Panc1 (cell line): ENCODE data around the gene VPS13A. TPM values are rescaled to one million over a fixed set of nuclear protein-coding genes. Genes with fewer than 3 reads are reported as not detected.

Experiments
- ATAC-seq: fragments of 200-7000 bp; cut with Tn5 transposase; 2 replicates; pipeline ENCODE4 v1.9.1; 2020; ENCODE audit warnings: mild to moderate bottlenecking, moderate library complexity
- BruUV-seq: library from RNA; stranded (reverse); fragments of 400-500 nt; replicated peaks from 2 replicates; lab custom pipeline; 2021; lab: Mats Ljungman, UMichigan
- CTCF ChIA-PET: fragments of 300-600 bp; sonication (Branson Sonifier 250); formaldehyde crosslinking; loops from one replicate; lab custom pipeline; 2022; ENCODE audit warnings: antibody characterized with exemption; lab: Charles Lee
- POLR2A ChIA-PET: fragments of 300-600 bp; sonication (Branson Sonifier 250); formaldehyde crosslinking; loops from one replicate; lab custom pipeline; 2022; ENCODE audit warnings: antibody characterized with exemption; lab: Charles Lee
- DNase-seq: peaks from one replicate; pipeline ENCODE4 v3.0.0-alpha.2; 2010; ENCODE audit warnings: low read depth, low spot score
- H3K27ac ChIP-seq: 2 replicates; pipeline ENCODE4 v1.5.1; 2011; ENCODE audit warnings: mild to moderate bottlenecking, low read length, inconsistent platforms
- H3K27me3 ChIP-seq: fragments of 200-500 bp; sonication (Bioruptor generic); 2 replicates; pipeline ENCODE4 v1.6.0; 2014; ENCODE audit warnings: low read length, inconsistent platforms; ENCODE audit not compliant: control insufficient read depth, insufficient read depth
- H3K36me3 ChIP-seq: fragments of 200-500 bp; sonication (Bioruptor generic); 2 replicates; pipeline ENCODE4 v1.5.1; 2014; ENCODE audit warnings: inconsistent platforms, mild to moderate bottlenecking, low read length, moderate library complexity; ENCODE audit not compliant: control insufficient read depth, insufficient read depth
- H3K4me1 ChIP-seq: 2 replicates; pipeline ENCODE4 v1.5.1; 2011; ENCODE audit warnings: inconsistent platforms, mild to moderate bottlenecking, low read length, moderate library complexity; ENCODE audit not compliant: control insufficient read depth, insufficient read depth
- H3K4me3 ChIP-seq, 2 experiments: 2 replicates each; pipeline ENCODE4 v1.5.1; 2011 to 2012; ENCODE audit warnings: low read depth in 2 of 2, low read length in 2 of 2, mild to moderate bottlenecking in 2 of 2, inconsistent platforms in 1 of 2, moderate library complexity in 1 of 2
- H3K9me3 ChIP-seq: fragments of 200-500 bp; sonication (Bioruptor generic); 2 replicates; pipeline ENCODE4 v1.5.1; 2014; ENCODE audit warnings: low read depth, mild to moderate bottlenecking, inconsistent platforms, low read length, moderate library complexity; ENCODE audit not compliant: control insufficient read depth, insufficient read depth
- CTCF ChIP-seq: fragments of 450-650 bp; IDR thresholded peaks from 2 replicates; pipeline ENCODE4 v1.5.1; 2017; ENCODE audit warnings: mild to moderate bottlenecking
- POLR2AphosphoS5 ChIP-seq: IDR thresholded peaks from 2 replicates; pipeline ENCODE4 v1.6.1; 2012; ENCODE audit warnings: mild to moderate bottlenecking, low read depth, low read length, moderate library complexity
- REST ChIP-seq, 2 experiments: IDR thresholded peaks; 2 replicates each; pipeline ENCODE4 v1.6.1; 2011 to 2012; ENCODE audit warnings: low read depth in 2 of 2, control low read depth in 1 of 2, low read length in 1 of 2, mild to moderate bottlenecking in 1 of 2, moderate library complexity in 1 of 2; ENCODE audit not compliant: insufficient read depth in 1 of 2
- SIN3A ChIP-seq: IDR thresholded peaks from 2 replicates; pipeline ENCODE4 v1.6.1; 2012; ENCODE audit warnings: low read depth, mild to moderate bottlenecking, low read length, moderate library complexity, borderline replicate concordance; ENCODE audit not compliant: insufficient read depth
- TCF7L2 ChIP-seq: IDR thresholded peaks from 2 replicates; pipeline ENCODE4 v1.6.1; 2011; ENCODE audit warnings: mild to moderate bottlenecking, low read depth, low read length, inconsistent platforms
- in situ Hi-C: cut with HindIII; loops from 2 replicates; pipeline ENCODE4 v1.10.0; 2016; ENCODE audit warnings: low sequenced_read_pairs, low pct_unique_long_range_greater_than_20kb
- intact Hi-C: fragments of 100-400 bp; cut with micrococcal nuclease; formaldehyde crosslinking; loops from one replicate; pipeline ENCODE4 v1.10.0; 2022; ENCODE audit not compliant: unreplicated experiment
- total RNA-seq: library from RNA; stranded (reverse); gene quantifications from one replicate; pipeline ENCODE4 v1.2.1, GENCODE V29; 2021; ENCODE audit not compliant: unreplicated experiment

The VPS13A gene
- total RNA-seq, 1 experiment from 2014 or later, result 26.1 TPM

GRCh38 chr9:77433675-77434445, 256.5 kb downstream of the VPS13A start:
- ChIA-PET POLR2A (no interaction called here), CTCF (interaction anchor here (0.5 to 1.0 kb wide), 4 partner anchors 10 to 335 kb away, joined by 3 to 11 read pairs (median 4); no protein-coding TSS in a partner anchor)
- intact Hi-C loops (loop anchor here (5.0 kb wide), 1 partner anchor 318 kb away; no protein-coding TSS in a partner anchor), in situ Hi-C loops (no loop called here)
- DNase-seq (no peak), ATAC-seq (peak; percentile 95)
- no peaks in the 10 kb centered on the region for H3K4me1 ChIP-seq
- peak; percentile 97 for TF ChIP-seq CTCF
- no peak for TF ChIP-seq REST (IDR thresholded peaks at IDR 0.05; ENCODE audit: insufficient read depth in 1 of 2, low read depth in 2 of 2, low read length in 1 of 2)
- TF ChIP-seq TCF7L2, result no peak
- no peak for TF ChIP-seq POLR2AphosphoS5
- no peak for TF ChIP-seq SIN3A
- H3K27me3 ChIP-seq, result no peaks in the 10 kb centered on the region
- H3K9me3 ChIP-seq, result no peaks in the 10 kb centered on the region
- H3K4me3 ChIP-seq, result peak overlapping the region in 1 of 2 experiments; percentile 26; a peak in 2 of 4 replicates
- H3K27ac ChIP-seq, result no peak overlapping the region
- no TSS peak for BruUV-seq
- no peaks in the 10 kb centered on the region for H3K36me3 ChIP-seq

GRCh38 chr9:77435277-77435676, 257.9 kb downstream of the VPS13A start:
- ChIA-PET POLR2A (no interaction called here), CTCF (no interaction called here)
- Histone ChIP-seq H3K27me3 (no peaks in the 10 kb centered on the region), H3K36me3 (no peaks in the 10 kb centered on the region), H3K4me3 (no peak overlapping the region), H3K9me3 (no peaks in the 10 kb centered on the region), H3K27ac (no peak overlapping the region), H3K4me1 (no peaks in the 10 kb centered on the region)
- intact Hi-C loops, result no loop called here
- DNase-seq (no peak), ATAC-seq (no peak)
- in situ Hi-C loops, result no loop called here
- TF ChIP-seq REST (IDR thresholded peaks at IDR 0.05; ENCODE audit: insufficient read depth in 1 of 2, low read depth in 2 of 2, low read length in 1 of 2) (no peak), CTCF (no peak), TCF7L2 (no peak), POLR2AphosphoS5 (no peak), SIN3A (no peak)
- no TSS peak for BruUV-seq
